Kidney capillary endothelial cell (primary cell): ENCODE results near the gene TMA7.
"Not testable (repeated sequence)": the region's sequence is repeated elsewhere in the genome, so short reads cannot be mapped to it uniquely, and the experiment has no call there.

Experiments
- DNase-seq: peaks from one replicate; pipeline ENCODE4 v3.0.0-alpha.2; 2018; ENCODE audit warnings: low spot score

TMA7 gene

DNA sequence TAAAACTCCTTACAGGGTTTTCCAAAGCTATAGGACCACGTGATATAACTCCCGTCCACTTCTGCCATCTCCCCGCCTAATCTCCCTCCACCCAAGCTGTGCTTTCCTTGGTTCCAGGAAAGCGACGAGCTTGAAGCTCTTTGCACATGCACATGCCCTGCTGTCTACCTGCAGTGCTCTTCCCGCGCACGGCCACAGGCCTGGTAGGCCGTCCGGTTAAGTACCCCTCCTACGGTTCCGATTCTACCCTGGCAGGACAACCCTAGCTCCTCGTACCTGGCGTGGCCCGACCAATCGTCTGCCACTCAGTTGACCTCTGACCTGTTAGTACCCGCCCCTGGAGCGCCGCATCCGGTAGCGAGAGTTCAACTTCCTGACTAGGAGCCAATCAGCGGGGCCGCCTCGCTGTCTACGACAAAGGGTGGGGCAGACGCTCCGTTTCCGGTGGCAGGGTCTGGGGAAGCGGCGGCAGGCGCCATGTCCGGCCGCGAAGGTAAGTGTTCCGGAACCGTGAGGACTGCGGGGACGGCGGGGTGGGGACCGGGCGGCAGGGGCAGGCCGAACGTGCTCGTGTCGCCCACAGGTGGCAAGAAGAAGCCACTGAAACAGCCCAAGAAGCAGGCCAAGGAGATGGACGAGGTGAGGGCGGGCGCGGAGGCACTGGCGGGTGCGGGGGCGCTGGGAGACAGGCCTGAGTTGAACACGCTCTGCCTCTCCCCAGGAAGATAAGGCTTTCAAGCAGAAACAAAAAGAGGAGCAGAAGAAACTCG lies at the start of gene TMA7, which contains the start of gene CCDC51:
TMA7 (plus strand) TSS at position 438 of the 770 bp plus-strand sequence; CDS start at position 478, 40 bp downstream.
CCDC51 (minus strand) TSS at position 300 of the 770 bp plus-strand sequence. CDS start 4,991 bp downstream, outside the sequence.
- peak; percentile 95 for DNase-seq

DNA sequence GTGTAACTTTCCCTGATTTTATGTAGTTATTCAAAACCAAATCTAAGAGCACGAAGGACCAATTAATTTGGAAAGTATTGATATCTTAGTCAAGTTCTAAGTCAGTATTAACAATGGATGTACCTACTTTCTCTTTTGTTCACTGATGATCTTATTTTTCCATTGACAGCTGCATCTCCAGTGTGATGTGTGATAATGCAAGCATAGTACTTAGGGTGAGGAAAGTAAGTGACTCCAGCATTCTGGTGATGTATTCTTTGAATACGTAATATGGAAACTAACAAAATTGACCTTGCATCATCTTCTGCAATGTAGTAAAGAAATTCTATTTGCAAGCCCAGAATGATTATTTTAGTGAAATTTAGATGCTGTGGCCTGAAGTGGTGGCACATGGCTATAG lies 45.7 kb upstream of the TMA7 start:
- DNase-seq, result no peak

DNA sequence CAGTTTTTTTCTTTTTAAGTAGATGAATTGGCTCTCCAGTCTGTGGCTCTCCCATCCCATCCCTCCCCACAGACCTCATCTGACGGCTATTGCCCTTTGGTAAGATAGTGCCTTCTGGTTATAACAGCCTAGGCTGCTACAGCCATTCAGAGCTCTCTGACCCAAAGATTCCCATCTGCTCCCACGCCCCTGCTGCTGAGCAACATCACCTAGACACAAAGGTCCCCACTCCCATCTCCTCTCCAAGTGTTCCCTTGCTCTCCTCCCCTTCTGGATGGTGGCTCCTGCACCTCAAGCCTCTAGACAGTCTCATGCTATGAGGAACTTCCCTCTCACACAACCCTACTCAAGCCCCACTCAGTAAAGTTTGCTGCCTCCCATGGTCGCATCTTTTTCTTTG lies 44.3 kb upstream of the TMA7 start:
- DNase-seq, result no peak

DNA sequence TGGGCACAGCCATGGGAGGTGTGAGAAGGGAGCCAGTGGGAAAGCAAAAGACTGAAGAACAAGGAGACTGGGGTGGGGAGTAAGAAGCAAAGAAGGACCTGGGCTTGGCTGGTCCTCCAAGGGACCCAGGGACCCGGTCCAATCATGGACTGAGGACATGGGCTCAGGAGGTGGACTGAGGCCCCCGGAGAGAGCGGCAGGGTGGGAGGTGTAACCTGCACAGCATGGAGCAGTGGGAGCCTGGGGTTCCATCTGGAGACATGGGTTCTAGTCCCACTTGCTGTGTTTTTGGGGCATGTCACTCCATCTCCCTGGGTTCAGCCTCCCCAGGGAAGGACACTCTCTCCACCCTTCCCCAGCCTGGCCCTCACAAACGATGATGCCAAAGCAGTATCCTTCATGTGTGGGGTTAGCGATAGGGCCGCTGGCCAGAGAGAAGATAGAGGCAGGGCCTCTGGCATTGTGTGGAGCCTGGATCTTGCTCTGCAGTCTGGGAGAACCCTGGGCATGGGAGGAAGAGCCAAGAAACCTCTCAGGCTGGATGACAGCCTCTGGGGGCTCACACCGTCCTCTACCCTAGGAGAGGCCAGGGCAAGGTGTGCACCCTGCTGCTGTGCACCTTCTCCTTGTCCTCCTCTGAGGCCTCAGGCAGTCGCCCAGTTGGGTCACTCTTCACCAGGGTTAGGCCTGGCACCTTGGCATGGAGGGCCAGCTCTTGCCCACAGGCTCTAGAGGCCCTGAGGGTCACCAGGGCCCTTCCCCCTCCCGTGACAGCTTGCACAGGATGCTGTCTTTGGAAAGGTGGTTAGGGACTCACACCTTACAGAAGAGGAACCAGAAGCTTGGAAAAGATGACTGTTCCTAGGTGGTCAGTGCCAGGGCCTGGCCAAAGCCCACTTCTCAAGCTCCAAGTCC lies 42.0 kb upstream of the TMA7 start:
- DNase-seq, result no peak

DNA sequence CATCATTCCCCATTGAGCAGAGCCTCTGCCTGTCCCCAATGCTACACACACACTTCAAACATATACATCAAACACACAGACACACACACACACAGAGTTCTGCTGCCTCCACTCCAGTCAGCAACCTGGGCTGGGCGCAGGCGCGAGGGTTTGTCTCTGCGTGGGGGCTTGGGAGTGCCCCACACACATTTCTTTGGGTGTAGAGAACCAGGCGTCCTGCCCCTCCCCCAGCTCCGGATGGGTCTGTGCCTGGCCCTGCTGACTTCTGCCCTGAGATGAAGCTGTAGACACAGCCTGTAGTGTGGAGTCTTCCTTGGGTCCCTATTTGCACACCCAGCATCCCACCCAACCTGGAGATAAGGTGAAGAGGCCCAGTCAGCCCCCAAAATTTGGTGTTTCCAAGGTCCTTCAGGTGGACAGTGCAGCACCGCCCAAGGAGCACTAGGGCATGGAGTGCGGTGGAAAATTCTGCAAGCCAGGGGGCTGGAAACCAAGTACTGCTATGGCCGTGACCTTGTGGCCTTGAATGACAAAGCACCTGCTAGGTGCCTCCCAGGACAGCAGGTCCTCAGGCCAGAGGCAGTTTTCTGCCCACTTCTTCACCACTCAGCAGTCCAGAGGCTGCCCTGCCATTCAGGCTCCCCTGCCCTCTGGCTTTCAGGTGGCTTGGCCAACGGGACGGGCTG lies 41.2 kb upstream of the TMA7 start:
- DNase-seq, result no peak

DNA sequence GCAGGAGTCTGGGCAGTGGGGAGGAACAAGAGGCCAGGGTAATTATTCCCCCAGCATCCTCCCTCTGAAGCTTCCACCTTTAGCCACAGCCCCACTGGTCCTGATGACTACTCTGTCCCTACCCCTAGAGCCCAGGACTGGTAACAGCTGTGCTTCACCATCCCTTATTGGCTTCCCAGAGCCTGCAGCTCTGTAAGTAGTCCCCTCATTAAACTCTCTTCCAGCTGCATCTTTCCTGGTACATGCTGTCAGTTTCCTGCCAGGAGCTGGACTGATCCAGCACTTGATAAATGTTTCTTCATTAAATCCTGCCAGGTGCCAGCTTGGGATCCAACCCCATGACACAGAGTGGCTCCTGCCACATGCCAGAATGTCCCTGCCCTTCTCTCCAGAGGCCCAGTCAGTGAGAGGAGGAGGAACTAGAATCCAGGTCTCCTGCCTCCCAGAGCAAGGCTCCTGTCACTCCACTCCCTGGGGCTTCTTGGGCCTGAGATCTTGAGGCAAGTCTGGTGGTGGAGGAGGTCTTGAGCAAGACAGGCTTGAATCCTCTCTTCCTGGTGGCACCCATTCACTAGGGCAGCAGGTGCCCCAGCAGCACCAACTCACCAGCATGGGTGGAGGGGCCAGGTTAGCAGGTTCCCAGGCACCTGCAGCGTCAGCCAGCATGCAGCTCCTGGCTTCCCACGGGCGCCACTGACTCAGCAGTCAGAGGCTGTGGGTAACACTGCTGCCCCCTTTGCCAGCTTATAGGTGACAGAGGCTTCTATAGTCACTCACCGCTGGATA lies 40.5 kb upstream of the TMA7 start:
- DNase-seq, result no peak

DNA sequence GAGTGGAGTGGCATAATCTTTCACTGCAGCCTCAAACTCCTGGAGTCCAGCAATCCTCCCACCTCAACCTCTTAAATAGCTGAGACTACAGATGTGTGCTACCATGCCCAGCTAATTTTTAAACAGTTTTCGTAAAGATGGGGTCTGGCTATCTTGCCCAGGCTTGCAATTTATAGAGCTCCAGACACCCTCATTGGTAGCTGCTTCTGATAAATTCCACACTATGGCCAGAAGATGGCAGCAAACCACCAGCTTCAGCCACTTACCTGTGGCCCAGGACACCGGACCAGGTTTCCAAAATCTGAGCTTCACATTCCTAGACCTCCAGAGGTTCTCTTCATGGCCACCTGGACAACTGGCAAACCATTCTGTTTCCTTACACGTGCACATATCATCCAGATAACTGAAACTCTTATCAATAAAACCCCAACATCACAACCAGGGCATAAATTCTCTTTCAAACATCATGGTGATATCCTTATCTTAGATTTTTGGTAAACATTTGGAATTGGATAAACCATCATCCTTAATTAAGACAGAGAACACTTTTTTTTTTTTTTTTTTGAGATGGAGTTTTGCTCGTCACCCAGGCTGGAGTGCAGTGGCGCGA lies 39.1 kb upstream of the TMA7 start:
- DNase-seq, result peak; percentile 46

DNA sequence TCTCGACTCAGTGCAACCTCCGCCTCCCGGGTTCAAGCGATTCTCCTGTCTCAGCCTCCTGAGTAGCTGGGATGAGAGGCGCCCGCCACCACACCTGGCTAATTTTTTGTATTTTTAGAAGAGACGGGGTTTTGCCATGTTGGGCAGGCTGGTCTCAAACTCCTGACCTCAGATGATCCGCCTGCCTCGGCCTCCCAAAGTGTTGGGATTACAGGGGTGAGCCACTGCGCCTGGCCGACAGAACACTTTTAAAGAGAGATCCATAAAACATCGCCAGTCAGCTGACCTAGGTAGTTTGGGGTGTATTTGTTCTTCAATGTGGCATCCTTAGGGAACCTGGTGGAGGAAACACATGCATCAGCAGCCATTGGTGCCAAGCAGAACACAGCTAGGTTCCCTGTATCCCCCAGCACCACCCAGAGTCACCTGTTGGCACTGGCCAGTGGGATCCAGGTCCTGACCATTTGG lies 38.6 kb upstream of the TMA7 start:
- not testable (repeated sequence) for DNase-seq

DNA sequence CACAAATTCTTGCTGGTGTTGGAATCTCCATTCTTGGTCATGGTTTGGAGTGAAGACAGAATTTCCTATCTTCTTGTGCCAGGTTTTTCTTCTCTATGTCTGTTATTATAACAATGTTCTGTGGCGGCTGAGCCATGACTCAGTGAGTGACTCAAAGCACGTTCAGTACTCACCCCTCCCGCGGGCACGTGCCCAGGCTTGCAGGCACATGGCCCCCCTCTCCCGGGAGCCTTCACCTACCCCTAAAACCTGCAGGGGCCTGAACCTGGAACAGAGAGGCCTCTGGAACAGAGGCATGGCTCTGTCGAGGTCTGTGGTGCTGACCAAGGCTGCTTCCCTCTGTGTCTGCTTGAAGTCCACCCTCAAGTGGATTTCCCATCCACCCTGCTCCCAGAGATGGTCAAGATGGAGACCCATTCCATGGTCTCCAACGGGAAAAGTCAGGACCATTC lies 37.8 kb upstream of the TMA7 start:
- peak; percentile 45 for DNase-seq

DNA sequence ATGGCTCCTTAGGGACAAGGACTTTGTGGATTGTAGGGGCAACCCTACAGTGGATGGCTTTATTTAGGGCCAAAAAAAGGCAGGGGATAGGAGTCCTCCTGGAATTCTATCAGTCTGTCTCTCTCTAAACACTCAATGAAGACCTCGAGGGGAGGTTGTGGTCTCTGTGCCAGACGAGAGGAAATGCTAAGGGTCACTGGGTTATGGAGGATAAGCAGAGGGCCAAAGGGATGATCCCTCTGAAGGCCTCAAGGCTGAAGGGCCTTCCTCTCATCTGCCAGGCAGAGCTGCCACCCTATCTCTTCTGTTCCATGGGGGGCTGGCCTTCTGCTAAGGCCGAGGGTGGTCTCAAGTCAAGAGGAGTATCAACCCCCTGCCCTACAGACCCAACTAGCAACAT lies 37.1 kb upstream of the TMA7 start:
- no peak for DNase-seq

DNA sequence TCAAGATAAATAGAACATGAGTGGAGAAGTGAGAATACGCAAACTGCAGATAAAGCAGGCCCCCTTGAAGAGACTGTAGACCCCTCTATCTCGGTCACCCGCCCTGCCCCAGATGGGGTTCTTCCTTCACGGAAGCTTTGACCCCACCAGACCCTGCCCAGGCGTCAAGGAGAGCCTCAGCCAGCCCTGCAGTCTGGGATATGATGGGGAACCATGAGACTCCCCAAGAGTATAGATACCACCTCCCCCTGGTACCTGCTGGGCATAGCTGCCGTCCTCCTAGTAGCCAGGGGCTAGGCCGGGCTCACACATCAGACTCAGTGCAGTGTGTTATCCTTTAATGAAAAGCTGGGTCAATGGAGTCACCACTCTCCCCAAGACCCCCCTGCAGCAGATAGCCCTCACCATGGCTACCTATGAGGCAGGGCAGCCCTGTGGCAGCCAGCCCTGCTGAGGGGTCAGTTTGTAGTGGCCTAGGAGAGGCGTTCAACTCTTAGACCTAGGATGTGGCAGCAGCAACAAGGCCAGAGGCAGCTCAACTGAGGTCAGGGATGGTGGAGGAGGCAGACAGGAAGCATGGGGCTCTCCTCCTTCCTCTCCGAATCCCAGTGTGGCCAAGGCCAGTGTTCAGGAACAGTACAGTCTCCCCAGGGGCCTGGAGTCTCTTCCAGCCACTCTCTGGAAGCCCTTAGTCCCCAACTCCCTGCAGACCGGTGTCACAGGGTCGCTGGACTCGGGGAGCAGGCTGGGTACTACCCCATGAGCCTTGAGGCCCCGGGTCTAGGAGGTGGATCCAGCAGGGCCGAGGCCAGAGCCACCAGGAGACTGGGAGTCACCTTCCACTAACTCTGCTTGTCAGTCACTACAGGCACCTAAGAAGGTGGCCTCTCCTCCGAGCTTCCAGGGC lies 36.3 kb upstream of the TMA7 start:
- no peak for DNase-seq

DNA sequence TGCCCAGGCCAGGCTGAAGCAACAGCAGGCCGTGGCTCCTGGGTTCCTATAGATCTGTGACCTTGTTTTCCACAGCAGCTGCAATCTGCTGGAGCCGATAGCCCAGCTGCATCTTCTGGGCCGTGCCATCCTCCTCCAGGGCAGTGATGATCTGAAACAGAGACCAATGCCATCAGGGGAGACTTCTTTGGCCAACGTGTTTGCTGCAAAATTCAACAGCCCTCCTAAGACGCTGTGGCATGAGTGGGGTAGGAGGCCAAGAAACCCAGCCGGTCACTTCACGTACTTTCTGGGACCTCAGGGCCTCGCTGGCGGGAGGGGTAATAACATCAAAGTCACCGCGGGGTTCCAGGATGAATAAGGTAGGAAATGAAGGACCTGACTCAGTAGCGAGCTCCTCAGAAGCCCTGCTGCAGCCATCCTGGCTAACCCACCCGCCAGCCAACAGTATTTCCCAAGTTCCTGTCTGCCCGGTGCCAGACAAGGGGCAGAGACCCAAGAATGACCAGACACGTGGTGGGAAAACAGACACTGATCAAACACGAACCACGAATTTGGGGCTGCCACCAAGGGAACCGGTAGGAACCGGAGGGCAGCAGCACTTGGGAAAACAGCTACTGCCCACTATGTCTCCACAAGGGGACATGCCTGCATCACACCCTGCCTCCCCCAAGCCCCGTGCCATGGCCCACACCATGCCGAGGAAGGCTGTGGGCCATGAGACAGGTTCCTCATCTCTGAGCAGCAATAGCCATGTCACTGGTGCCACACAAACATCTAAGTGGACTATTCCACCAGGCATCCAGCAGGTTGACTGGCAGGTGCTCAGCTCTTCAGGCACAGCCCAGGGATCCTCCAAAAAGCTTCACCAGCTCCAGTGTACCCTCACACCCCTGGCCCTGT lies 35.4 kb upstream of the TMA7 start:
- DNase-seq, result no peak

DNA sequence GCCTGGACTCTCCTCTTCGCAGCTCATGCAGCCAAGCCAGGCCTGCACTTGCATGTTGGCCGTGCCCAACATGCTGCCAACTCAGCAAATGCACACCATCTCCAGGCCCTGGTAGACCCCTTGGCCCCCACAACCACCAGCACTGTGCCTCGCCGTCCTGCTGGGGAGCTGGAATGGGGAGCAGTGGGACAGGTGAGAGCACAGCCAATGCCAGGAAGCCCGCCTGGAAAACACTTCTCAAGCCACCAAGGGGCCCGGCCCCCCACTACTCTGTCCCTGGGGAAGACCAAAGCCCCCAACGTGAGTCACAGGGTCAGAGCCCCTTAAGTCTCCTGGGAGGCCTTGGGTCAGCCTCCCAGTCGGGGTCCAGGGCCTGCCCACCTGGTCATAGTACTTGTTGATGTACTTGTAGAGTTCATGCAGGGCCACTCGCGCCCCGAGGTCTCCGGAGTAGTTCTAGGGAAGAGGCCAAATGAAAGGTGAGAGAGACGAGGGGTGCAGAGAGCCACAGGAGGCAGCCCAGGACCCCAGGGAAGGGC lies 34.6 kb upstream of the TMA7 start:
- no peak for DNase-seq

DNA sequence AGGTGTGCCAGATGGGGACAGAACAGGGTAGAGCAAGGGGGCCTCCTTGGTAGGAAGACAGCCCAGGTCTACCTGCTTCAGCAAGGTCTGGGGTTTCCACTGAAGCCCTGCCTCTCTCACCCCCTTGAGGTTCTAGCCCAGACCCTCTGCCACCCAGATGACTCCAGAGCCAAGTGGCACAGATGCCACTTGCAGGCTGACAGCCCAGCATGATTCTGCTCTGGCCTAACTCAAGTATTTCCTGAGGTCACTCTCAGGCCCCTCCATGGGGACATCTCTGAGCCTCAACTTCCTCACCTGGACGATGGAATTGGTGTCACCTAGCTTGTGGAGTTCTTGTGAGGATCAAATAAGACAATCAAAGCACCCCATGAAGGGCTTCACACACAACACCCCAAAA lies 34.1 kb upstream of the TMA7 start:
- DNase-seq, result no peak

DNA sequence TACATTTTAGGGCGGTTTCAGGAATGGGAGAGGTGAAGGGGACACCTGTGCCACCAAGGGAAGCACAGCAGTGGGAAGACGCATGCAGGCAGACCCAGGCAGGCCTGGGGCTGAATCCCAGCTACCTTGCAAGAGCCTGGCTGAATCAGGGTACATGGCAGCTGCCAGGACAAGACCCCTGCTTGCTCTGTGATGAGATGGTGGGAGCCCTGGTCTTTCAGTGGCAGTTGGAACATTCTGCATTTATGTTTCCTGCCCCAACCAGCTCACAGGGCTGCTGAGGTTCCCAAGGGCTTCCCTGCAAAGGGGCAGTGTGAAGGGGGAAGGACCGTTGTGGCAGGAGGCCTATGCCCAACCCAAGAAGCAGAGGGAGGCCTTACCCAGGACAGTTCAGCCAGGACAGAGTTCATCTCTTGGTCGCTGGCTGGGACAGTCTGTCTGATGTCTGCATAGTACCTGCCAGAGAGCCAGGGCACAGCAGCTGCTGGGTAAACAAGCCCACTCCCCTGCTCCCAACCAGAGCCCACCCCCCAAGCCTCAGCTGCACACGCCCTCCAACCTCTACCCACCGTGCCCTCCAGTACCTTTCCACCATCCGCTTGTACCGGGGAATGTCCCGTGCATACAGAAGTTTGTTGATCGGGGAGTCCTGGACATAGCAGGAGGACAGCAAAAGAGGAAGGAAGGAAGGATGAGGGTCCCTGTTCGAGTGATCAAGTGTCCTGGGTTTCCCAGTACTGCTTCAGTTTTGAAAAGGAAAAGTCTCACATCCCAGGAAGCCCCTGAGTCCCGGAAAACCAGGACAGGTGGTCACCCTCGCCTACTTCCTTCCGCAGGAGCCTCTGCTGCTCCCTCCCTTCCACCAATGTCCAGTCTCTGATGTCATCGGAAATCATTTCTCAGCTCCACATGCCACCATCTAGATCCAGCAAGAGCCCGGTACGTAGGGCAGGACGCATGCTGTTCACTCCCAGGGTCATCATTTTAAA lies 33.3 kb upstream of the TMA7 start:
- no peak for DNase-seq

DNA sequence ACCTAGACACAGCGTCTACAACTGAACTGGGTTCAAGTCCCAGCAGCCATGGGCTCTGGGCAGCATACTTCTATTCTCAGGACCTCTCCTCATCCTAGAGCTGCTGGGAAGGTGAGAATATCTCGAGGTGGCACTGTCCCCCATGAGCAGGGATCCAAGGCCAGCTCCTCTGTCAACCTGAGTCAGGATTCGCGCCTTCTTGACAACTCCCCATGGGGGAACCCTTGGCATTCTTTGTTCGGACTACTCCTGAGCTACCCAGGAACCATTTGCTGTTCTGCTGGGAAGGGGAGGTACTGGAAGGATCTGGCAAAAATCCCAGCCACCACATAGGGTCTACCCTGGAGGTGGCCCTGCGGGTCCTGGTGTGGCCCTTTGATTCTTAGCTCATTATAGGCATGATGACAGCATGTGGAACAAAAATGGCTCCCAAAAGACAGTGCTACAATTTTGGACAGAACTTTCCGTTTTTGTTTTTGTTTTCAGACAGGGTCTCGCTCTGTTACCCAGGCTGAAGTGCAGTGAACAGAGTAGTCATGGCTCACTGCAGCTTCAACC lies 32.4 kb upstream of the TMA7 start:
- no peak for DNase-seq

DNA sequence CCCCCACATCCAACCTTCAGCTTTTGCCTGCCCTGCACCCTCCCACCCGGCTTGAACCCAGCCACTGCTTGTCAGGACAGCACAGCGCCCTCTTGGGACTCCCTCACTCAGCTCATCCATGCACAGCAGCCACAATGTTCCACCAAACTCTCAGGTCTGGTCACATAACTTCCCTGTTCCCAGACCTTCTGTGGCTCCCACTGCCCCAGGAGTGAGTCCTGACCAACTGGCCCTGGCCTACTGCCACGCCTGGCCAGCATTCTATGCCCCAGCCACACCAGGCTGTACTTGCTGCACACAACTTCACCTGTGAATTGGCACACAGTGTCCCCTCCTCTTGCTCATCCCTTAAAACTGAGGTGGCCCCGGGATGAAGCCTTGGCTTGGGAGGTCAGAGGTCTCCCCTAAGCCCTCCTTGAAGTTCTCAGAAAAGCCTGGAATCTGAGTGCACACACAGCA lies 31.2 kb upstream of the TMA7 start:
- no peak for DNase-seq
